Stomach (tissue), 4 donors: ENCODE data around the gene FZD2.

Experiments
- EP300 ChIP-seq: sonication (generic); formaldehyde crosslinking; IDR thresholded peaks from one replicate; pipeline ENCODE4 v1.6.1; 2017; ENCODE audit warnings: antibody characterized with exemption
- POLR2A ChIP-seq, 4 donors: fragments of 450-650 bp; IDR thresholded peaks; one replicate each; pipeline ENCODE4 v1.6.1; 2016; ENCODE audit warnings: antibody characterized with exemption in 4 of 4, control low read depth in 2 of 4, mild to moderate bottlenecking in 1 of 4, moderate library complexity in 1 of 4
- POLR2AphosphoS5 ChIP-seq, 3 donors: sonication (generic); formaldehyde crosslinking; IDR thresholded peaks; one replicate each; pipeline ENCODE4 v1.6.1; 2016; ENCODE audit warnings: antibody characterized with exemption in 3 of 3
- TF ChIP-seq, protein P1 (sequence below), 7 experiments: fragments of 450-650 bp in 4 of 7; fragments of 200-600 bp in 3 of 7; sonication (generic) in 3 of 7; IDR thresholded peaks; one replicate each; pipeline ENCODE4 v1.5.1; 2016 to 2019; ENCODE audit warnings: antibody characterized with exemption in 7 of 7, control low read depth in 2 of 7, mild to moderate bottlenecking in 1 of 7

- TF ChIP-seq, protein P1, sequence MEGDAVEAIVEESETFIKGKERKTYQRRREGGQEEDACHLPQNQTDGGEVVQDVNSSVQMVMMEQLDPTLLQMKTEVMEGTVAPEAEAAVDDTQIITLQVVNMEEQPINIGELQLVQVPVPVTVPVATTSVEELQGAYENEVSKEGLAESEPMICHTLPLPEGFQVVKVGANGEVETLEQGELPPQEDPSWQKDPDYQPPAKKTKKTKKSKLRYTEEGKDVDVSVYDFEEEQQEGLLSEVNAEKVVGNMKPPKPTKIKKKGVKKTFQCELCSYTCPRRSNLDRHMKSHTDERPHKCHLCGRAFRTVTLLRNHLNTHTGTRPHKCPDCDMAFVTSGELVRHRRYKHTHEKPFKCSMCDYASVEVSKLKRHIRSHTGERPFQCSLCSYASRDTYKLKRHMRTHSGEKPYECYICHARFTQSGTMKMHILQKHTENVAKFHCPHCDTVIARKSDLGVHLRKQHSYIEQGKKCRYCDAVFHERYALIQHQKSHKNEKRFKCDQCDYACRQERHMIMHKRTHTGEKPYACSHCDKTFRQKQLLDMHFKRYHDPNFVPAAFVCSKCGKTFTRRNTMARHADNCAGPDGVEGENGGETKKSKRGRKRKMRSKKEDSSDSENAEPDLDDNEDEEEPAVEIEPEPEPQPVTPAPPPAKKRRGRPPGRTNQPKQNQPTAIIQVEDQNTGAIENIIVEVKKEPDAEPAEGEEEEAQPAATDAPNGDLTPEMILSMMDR (IDR thresholded peaks at IDR 0.05): no peak
- no peak for TF ChIP-seq POLR2A (IDR thresholded peaks at IDR 0.05)
- TF ChIP-seq POLR2AphosphoS5 (IDR thresholded peaks at IDR 0.05): no peak
- TF ChIP-seq EP300: no peak
These were observed 21.0 kb upstream of the FZD2 start for GRCh38 chr17:44536090-44536953.
